Measurements from ENCODE around the gene PAX5. TPM values are rescaled to one million over a fixed set of nuclear protein-coding genes. Genes with fewer than 3 reads are reported as not detected.

Gene PAX5
- total RNA-seq, 1 experiment from 2014 or later, result not detected

DNA sequence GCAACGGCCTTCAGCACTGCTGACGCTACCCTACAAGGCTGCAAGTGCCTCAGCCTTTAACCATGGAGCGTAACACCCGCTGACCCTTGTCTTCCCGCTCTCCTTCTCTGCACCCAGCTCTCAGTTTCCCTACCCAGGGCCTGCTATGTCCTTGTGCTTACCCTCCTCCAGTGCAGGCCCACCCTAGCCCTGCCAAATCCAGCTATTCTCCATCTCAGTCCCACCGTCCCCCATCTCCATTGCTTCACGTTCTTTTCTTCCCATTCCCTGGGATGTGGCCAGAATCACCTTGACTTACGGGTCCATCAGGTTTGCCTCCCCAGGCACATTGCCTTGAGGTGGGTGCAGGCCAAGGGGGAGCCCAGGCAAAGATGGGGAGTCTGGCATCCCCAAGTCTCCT, 91.2 kb downstream of the PAX5 start:
- no peaks in the 10 kb centered on the region for H3K9me2 ChIP-seq (ENCODE audit: insufficient read depth)
- no peaks in the 10 kb centered on the region for H3K4me1 ChIP-seq (replicated peaks; ENCODE audit: insufficient read depth)
- H3K79me2 ChIP-seq (ENCODE audit: low read depth), result no peaks in the 10 kb centered on the region
- no peaks in the 10 kb centered on the region for H3F3A ChIP-seq (ENCODE audit: insufficient read depth, low read depth)
- no peak overlapping the region for H3K27ac ChIP-seq
- intact Hi-C loops (cut with micrococcal nuclease; ENCODE audit: unreplicated experiment), result no loop called here
- no peak for DNase-seq
- no peak overlapping the region for H3K4me2 ChIP-seq
- no peaks in the 10 kb centered on the region for H3K9me3 ChIP-seq (ENCODE audit: insufficient read depth, low read depth)
- TF ChIP-seq, protein P1, sequence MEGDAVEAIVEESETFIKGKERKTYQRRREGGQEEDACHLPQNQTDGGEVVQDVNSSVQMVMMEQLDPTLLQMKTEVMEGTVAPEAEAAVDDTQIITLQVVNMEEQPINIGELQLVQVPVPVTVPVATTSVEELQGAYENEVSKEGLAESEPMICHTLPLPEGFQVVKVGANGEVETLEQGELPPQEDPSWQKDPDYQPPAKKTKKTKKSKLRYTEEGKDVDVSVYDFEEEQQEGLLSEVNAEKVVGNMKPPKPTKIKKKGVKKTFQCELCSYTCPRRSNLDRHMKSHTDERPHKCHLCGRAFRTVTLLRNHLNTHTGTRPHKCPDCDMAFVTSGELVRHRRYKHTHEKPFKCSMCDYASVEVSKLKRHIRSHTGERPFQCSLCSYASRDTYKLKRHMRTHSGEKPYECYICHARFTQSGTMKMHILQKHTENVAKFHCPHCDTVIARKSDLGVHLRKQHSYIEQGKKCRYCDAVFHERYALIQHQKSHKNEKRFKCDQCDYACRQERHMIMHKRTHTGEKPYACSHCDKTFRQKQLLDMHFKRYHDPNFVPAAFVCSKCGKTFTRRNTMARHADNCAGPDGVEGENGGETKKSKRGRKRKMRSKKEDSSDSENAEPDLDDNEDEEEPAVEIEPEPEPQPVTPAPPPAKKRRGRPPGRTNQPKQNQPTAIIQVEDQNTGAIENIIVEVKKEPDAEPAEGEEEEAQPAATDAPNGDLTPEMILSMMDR (conservative IDR thresholded peaks at IDR 0.05), result no peak
- TF ChIP-seq EZH2 (IDR thresholded peaks at IDR 0.05; ENCODE audit: low read depth), result no peak
- ChIA-PET CTCF (no interaction called here), POLR2A (ENCODE audit: unreplicated experiment) (no interaction called here)
- no peaks in the 10 kb centered on the region for H3K27me3 ChIP-seq (ENCODE audit: insufficient read depth, low read depth)
- no TSS peak for BruUV-seq (replicated peaks)
- no peak overlapping the region for H3K4me3 ChIP-seq
- H2AFZ ChIP-seq, result no peak overlapping the region
- no peaks in the 10 kb centered on the region for H3K36me3 ChIP-seq (ENCODE audit: low read depth)
- H4K20me1 ChIP-seq (ENCODE audit: insufficient read depth), result no peaks in the 10 kb centered on the region

DNA sequence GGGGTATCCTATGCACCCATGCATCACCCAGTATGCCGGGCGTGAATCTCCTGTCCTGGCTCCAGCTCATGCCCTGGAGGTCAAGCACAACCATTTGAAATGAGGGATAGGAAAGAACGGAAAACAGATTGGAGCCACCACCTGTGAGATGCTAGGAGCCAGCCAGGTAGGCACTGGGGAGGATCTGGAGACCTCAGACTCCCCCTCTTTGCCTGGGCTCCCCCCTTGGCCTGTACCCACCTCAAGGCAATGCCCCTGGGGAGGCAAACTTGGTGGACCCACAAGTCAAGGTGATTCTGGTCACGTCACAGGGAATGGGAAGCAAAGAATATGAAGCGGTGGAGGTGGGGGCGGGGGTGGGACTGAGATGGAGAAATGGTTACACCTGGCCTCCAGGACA, 92.6 kb downstream of the PAX5 start:
- intact Hi-C loops (cut with micrococcal nuclease; ENCODE audit: unreplicated experiment), result no loop called here
- Histone ChIP-seq H3K9me3 (ENCODE audit: insufficient read depth, low read depth) (no peaks in the 10 kb centered on the region), H4K20me1 (ENCODE audit: insufficient read depth) (no peaks in the 10 kb centered on the region), H3K36me3 (ENCODE audit: low read depth) (no peaks in the 10 kb centered on the region), H3K4me2 (no peak overlapping the region), H3F3A (ENCODE audit: insufficient read depth, low read depth) (no peaks in the 10 kb centered on the region), H3K27me3 (ENCODE audit: insufficient read depth, low read depth) (no peaks in the 10 kb centered on the region), H3K27ac (no peak overlapping the region), H3K4me1 (replicated peaks; ENCODE audit: insufficient read depth) (0 out of 2 replicates have a peak, but pooled peaks cover 4% of the 10 kb centered on the region), H3K9me2 (ENCODE audit: insufficient read depth) (no peaks in the 10 kb centered on the region), H3K4me3 (no peak overlapping the region), H3K79me2 (ENCODE audit: low read depth) (no peaks in the 10 kb centered on the region), H2AFZ (no peak overlapping the region)
- POLR2A ChIA-PET (ENCODE audit: unreplicated experiment), result interaction anchor here (0.6 kb wide), 1 partner anchor 33 kb away, joined by 7 read pairs; no protein-coding TSS in a partner anchor
- CTCF ChIA-PET, result no interaction called here
- BruUV-seq (replicated peaks), result no TSS peak
- TF ChIP-seq EZH2 (IDR thresholded peaks at IDR 0.05; ENCODE audit: low read depth), result no peak
- TF ChIP-seq, protein P1 (conservative IDR thresholded peaks at IDR 0.05), result no peak
- no peak for DNase-seq

DNA sequence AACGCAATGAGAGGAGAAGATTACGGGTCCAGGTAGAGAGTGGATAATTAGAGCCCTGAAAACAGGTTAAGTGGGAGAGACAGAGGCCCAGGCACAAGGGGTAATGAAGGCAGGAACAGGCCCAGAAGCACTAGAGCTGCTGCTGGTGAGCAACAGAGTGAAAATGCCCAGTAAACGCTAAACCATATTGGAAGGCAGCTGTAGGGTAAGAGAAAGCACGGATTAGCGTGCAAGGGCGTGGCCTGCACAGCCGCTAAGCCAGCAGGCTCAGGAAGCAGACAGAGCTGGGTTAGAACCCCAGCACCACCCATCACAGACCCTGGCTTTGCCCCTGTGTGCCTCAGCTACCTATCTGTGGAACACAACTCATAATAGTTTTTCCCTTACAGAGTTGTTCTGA, 93.2 kb downstream of the PAX5 start:
- DNase-seq, result no peak
- H2AFZ ChIP-seq, result no peak overlapping the region
- no peak overlapping the region for H3K4me3 ChIP-seq
- no peaks in the 10 kb centered on the region for H4K20me1 ChIP-seq (ENCODE audit: insufficient read depth)
- no peaks in the 10 kb centered on the region for H3K27me3 ChIP-seq (ENCODE audit: insufficient read depth, low read depth)
- TF ChIP-seq, protein P1 (conservative IDR thresholded peaks at IDR 0.05), result no peak
- TF ChIP-seq EZH2 (IDR thresholded peaks at IDR 0.05; ENCODE audit: low read depth), result no peak
- no peaks in the 10 kb centered on the region for H3K9me3 ChIP-seq (ENCODE audit: insufficient read depth, low read depth)
- no peaks in the 10 kb centered on the region for H3K9me2 ChIP-seq (ENCODE audit: insufficient read depth)
- intact Hi-C loops (cut with micrococcal nuclease; ENCODE audit: unreplicated experiment), result no loop called here
- H3K4me2 ChIP-seq, result no peak overlapping the region
- H3K36me3 ChIP-seq (ENCODE audit: low read depth), result no peaks in the 10 kb centered on the region
- peaks cover 10% of the 10 kb centered on the region; the same call in 1 of the 2 replicates for H3K4me1 ChIP-seq (replicated peaks; ENCODE audit: insufficient read depth)
- ChIA-PET CTCF (no interaction called here), POLR2A (ENCODE audit: unreplicated experiment) (no interaction called here)
- H3F3A ChIP-seq (ENCODE audit: insufficient read depth, low read depth), result no peaks in the 10 kb centered on the region
- no peak overlapping the region for H3K27ac ChIP-seq
- no peaks in the 10 kb centered on the region for H3K79me2 ChIP-seq (ENCODE audit: low read depth)
- BruUV-seq (replicated peaks), result no TSS peak
